Measurements from ENCODE around the gene TCTN3. TPM values are rescaled to one million over a fixed set of nuclear protein-coding genes. Genes with fewer than 3 reads are reported as not detected.

TCTN3 gene
- total and polyA plus RNA-seq, 2 of the 13 experiments (the other 11 are each of a cell fraction or from before 2014, with no cell fraction given), result 53.3 to 60.0 TPM

DNA sequence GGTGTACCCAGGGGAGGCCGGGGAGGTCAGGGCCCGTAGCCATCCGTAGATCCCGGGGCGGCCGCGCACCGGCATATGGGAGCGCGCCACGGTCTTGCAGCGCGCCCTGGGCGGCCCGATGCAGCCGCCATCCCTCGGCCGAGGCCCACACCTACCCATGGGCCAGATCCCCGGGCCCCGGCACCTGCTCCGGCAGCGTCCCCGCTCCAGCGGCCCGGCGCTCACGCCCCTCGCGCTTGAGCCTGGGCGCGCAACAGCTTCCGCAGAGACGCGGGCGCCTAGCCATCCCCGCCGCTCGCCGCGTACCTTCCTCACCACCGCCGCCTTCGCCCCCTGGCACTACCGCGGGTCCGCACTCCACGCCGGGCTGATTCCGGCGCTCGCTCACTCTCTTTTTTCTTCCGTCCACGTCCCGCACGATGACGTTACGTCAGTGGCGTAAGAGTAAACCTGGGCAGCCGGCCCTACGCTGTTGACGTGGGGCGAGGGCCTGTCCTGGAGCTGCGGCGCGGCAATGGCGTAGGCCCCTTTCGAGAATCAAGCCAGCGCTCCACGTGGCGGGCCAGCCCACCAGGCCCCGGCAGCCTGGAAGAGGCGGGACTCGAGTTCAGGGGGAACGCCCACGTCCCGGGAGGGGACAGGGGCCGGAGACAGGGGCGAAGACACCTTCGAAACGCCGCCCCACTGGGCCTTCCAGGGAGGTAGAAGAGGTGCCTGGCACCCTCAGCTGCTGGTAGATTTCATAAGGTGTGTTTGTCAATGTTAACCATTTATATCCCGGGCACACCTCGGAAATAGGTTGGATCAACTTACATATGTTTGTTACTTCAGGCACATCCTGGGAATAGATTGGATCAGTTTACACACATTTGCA lies 37.2 kb downstream of the TCTN3 start, which contains the start of gene ALDH18A1 (continued):
- TF ChIP-seq, protein P1, sequence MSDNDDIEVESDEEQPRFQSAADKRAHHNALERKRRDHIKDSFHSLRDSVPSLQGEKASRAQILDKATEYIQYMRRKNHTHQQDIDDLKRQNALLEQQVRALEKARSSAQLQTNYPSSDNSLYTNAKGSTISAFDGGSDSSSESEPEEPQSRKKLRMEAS (IDR thresholded peaks at IDR 0.05), result peak; percentile 97
- TF ChIP-seq MTF2 (CRISPR knock-in tag; IDR thresholded peaks at IDR 0.05; ENCODE audit: borderline replicate concordance) (0 out of 2 replicates have a peak, but pooled peaks have one; percentile 48), NCOA1 (CRISPR knock-in tag; IDR thresholded peaks at IDR 0.05) (peak; percentile 72), ZFAT (CRISPR knock-in tag; conservative IDR thresholded peaks at IDR 0.05) (no peak; the same call in 1 of the 2 replicates), SIN3A (IDR thresholded peaks at IDR 0.05; ENCODE audit: borderline replicate concordance, low read depth, low read length) (no peak), SATB2 (CRISPR knock-in tag; IDR thresholded peaks at IDR 0.05) (no peak), ZNF7 (CRISPR knock-in tag; IDR thresholded peaks at IDR 0.05) (no peak), MXD4 (CRISPR knock-in tag; IDR thresholded peaks at IDR 0.05) (peak; percentile 93), RBAK (CRISPR knock-in tag; IDR thresholded peaks at IDR 0.05) (no peak), AGO1 (IDR thresholded peaks at IDR 0.05; ENCODE audit: low read depth, low read length, poor library complexity, severe bottlenecking) (peak; percentile 100), CBX2 (IDR thresholded peaks at IDR 0.05; ENCODE audit: low read depth, low read length) (no peak), CBX2 (CRISPR knock-in tag; IDR thresholded peaks at IDR 0.05; ENCODE audit: low read depth) (no peak), ZNF530 (CRISPR knock-in tag; IDR thresholded peaks at IDR 0.05; ENCODE audit: low read depth) (no peak), SP140L (CRISPR knock-in tag; IDR thresholded peaks at IDR 0.05; ENCODE audit: borderline replicate concordance) (no peak), RAD51 (IDR thresholded peaks at IDR 0.05; ENCODE audit: borderline replicate concordance) (no peak)
- TF ChIP-seq, protein P2, sequence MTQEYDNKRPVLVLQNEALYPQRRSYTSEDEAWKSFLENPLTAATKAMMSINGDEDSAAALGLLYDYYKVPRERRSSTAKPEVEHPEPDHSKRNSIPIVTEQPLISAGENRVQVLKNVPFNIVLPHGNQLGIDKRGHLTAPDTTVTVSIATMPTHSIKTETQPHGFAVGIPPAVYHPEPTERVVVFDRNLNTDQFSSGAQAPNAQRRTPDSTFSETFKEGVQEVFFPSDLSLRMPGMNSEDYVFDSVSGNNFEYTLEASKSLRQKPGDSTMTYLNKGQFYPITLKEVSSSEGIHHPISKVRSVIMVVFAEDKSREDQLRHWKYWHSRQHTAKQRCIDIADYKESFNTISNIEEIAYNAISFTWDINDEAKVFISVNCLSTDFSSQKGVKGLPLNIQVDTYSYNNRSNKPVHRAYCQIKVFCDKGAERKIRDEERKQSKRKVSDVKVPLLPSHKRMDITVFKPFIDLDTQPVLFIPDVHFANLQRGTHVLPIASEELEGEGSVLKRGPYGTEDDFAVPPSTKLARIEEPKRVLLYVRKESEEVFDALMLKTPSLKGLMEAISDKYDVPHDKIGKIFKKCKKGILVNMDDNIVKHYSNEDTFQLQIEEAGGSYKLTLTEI (CRISPR knock-in tag; conservative IDR thresholded peaks at IDR 0.05), result no peak
- TF ChIP-seq, protein P3, sequence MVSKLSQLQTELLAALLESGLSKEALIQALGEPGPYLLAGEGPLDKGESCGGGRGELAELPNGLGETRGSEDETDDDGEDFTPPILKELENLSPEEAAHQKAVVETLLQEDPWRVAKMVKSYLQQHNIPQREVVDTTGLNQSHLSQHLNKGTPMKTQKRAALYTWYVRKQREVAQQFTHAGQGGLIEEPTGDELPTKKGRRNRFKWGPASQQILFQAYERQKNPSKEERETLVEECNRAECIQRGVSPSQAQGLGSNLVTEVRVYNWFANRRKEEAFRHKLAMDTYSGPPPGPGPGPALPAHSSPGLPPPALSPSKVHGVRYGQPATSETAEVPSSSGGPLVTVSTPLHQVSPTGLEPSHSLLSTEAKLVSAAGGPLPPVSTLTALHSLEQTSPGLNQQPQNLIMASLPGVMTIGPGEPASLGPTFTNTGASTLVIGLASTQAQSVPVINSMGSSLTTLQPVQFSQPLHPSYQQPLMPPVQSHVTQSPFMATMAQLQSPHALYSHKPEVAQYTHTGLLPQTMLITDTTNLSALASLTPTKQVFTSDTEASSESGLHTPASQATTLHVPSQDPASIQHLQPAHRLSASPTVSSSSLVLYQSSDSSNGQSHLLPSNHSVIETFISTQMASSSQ (IDR thresholded peaks at IDR 0.05; ENCODE audit: low read depth), result no peak
- TF ChIP-seq, protein P3 (CRISPR knock-in tag; IDR thresholded peaks at IDR 0.05; ENCODE audit: borderline replicate concordance), result no peak
- TF ChIP-seq, protein P4, sequence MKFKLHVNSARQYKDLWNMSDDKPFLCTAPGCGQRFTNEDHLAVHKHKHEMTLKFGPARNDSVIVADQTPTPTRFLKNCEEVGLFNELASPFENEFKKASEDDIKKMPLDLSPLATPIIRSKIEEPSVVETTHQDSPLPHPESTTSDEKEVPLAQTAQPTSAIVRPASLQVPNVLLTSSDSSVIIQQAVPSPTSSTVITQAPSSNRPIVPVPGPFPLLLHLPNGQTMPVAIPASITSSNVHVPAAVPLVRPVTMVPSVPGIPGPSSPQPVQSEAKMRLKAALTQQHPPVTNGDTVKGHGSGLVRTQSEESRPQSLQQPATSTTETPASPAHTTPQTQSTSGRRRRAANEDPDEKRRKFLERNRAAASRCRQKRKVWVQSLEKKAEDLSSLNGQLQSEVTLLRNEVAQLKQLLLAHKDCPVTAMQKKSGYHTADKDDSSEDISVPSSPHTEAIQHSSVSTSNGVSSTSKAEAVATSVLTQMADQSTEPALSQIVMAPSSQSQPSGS (CRISPR knock-in tag; IDR thresholded peaks at IDR 0.05), result peak; percentile 85
- TF ChIP-seq, protein P5, sequence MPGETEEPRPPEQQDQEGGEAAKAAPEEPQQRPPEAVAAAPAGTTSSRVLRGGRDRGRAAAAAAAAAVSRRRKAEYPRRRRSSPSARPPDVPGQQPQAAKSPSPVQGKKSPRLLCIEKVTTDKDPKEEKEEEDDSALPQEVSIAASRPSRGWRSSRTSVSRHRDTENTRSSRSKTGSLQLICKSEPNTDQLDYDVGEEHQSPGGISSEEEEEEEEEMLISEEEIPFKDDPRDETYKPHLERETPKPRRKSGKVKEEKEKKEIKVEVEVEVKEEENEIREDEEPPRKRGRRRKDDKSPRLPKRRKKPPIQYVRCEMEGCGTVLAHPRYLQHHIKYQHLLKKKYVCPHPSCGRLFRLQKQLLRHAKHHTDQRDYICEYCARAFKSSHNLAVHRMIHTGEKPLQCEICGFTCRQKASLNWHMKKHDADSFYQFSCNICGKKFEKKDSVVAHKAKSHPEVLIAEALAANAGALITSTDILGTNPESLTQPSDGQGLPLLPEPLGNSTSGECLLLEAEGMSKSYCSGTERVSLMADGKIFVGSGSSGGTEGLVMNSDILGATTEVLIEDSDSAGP (CRISPR knock-in tag; IDR thresholded peaks at IDR 0.05; ENCODE audit: borderline replicate concordance), result peak; percentile 87; the same call in 1 of the 2 replicates

Data from HepG2 (cell line).